Heart right ventricle (tissue), 16 donors: ENCODE results near the gene RAI1. TPM values are rescaled to one million over a fixed set of nuclear protein-coding genes. Genes with fewer than 3 reads are reported as not detected.

Experiments used
- ATAC-seq, 8 donors: fragments of 200-7000 bp; cut with Tn5 transposase; one replicate each; pipeline ENCODE4 v1.9.1; 2020; ENCODE audit warnings: mild to moderate bottlenecking in 8 of 8, moderate library complexity in 8 of 8, moderate number of reproducible peaks in 1 of 8
- DNase-seq, 2 donors: peaks; one replicate each; pipeline ENCODE4 v3.0.0-alpha.2; 2020
- H3K27ac ChIP-seq, 10 donors: fragments of 200-600 bp; sonication (generic) in 2 of 10; one replicate each; pipeline versions ENCODE4 v1.5.0 to v1.8.0; 2020 to 2022; ENCODE audit warnings: mild to moderate bottlenecking in 3 of 10
- H3K27me3 ChIP-seq, 7 donors: fragments of 200-600 bp; one replicate each; pipeline ENCODE4 v1.8.0; 2021 to 2022; ENCODE audit warnings: mild to moderate bottlenecking in 2 of 7
- H3K36me3 ChIP-seq, 9 donors: fragments of 200-600 bp; sonication (generic) in 1 of 9; one replicate each; pipeline versions ENCODE4 v1.5.0 to v1.8.0; 2020 to 2022; ENCODE audit warnings: mild to moderate bottlenecking in 2 of 9
- H3K4me1 ChIP-seq, 9 donors: fragments of 200-600 bp; sonication (generic) in 1 of 9; one replicate each; pipeline versions ENCODE4 v1.5.0 to v1.8.0; 2020 to 2022; ENCODE audit warnings: mild to moderate bottlenecking in 4 of 9
- H3K4me3 ChIP-seq, 10 donors: fragments of 200-600 bp; sonication (generic) in 2 of 10; one replicate each; pipeline versions ENCODE4 v1.5.0 to v1.8.0; 2020 to 2022; ENCODE audit warnings: mild to moderate bottlenecking in 7 of 10, moderate library complexity in 2 of 10
- H3K9me3 ChIP-seq, 11 donors: fragments of 200-600 bp in 10 of 11; sonication (generic) in 2 of 11; one replicate each; pipeline versions ENCODE4 v1.5.0 to v1.8.0; 2013 to 2022; ENCODE audit warnings: mild to moderate bottlenecking in 2 of 11, control low read depth in 1 of 11, moderate library complexity in 1 of 11
- CTCF ChIP-seq, 9 donors: fragments of 200-600 bp; sonication (generic) in 2 of 9; IDR thresholded peaks; one replicate each; pipeline versions ENCODE4 v1.5.0 to v1.8.0; 2021 to 2022; ENCODE audit warnings: antibody characterized with exemption in 9 of 9, mild to moderate bottlenecking in 5 of 9, moderate library complexity in 1 of 9
- WGBS, 2 donors: extraction: QIAGEN DNeasy Blood & Tissue Kit; methylation state at CpG; one replicate each; pipeline ENCODE4 v1.1.7; 2013; ENCODE audit warnings: inconsistent platforms in 1 of 2; 5-methylcytosine and 5-hydroxymethylcytosine counted together
- intact Hi-C, 10 donors: fragments of 100-400 bp; cut with DNase I; formaldehyde crosslinking; loops; one replicate each; pipeline versions ENCODE4 v1.11.1 to v1.14.2; 2022
- polyA plus RNA-seq, 2 donors: library from polyadenylated mRNA; stranded (reverse); fragments of 200-250 nt; gene quantifications; one replicate each; pipeline ENCODE4 v1.2.3, GENCODE V29; 2013
- total RNA-seq, 10 donors: library from RNA; stranded (reverse); fragmentation: NEBNext Ultra II Directional in 3 of 10; extraction: Animal tissue kit (Norgen Biotek cat#: 25700) in 3 of 10; gene quantifications; one replicate each; pipeline versions ENCODE4 v1.2.1 to v1.2.4, GENCODE V29; 2021 to 2023
- donor health status: Arrhythmogenic right ventricular cardiomyopathy.
- donor health status: ischemic (EF 13 %, LVEDD 7.1; RV severe dilation, severe dysfunction).
- donor health status: healthy with polysubstance abuse.
- donor health status: DM: no; HTN: yes; CAD: no.
- donor health status: DM: no; HTN: no; CAD: no.
- donor health status: ischemic (EF 25% LVEDD 6.9; RV normal size, moderate dysfunction).
- donor health status: ischemic (EF 25% LVEDD 5.7; RV mildly dilated, moderate dysfunction).
- donor health status: healthy.
- donor health status: DM: yes; HTN: yes; CAD: no.
- donor health status: Ischemic cardiomyopathy.
- donor health status: ischemic (EF 35%, LVEDD 5.7; RV mildly dilated, moderate dysfunction).
- donor health status: nonischemic (EF 11% LVEDD 7.7; RV severe dilation, severe dysfunction).
- donor health status: DM: yes; HTN: yes; CAD: no.
- donor health status: PGD.
- donor health status: ischemic (EF 29% LVEDD 5.4; RV normal size, mild dysfunction).
- donor health status: nonischemic (EF 23%, LVEDD 6.1; RV moderate dilation, normal function).

RAI1 gene
- total and polyA plus RNA-seq, 12 donors: 13.8 to 32.0 (median 19.8) TPM

- ATAC-seq (peak in 3 of 8 donors; percentile 4 to 38 (median 26)), DNase-seq (no peak)
- H3K4me3 ChIP-seq: no peak overlapping the region
- no peak for TF ChIP-seq CTCF (IDR thresholded peaks at IDR 0.05)
- H3K36me3 ChIP-seq: peaks cover 0 to 42% (median 19%) of the 10 kb centered on the region in 9 donors
- H3K9me3 ChIP-seq: no peaks in the 10 kb centered on the region
- peaks cover 28 to 63% (median 51%) of the 10 kb centered on the region in 9 donors for H3K4me1 ChIP-seq
- WGBS, 2 donors: 32 to 56% methylated on average over 18 of the region's 18 CpGs
- peak overlapping the region in 9 of 10 donors; percentile 46 to 75 (median 59) for H3K27ac ChIP-seq
- intact Hi-C loops: loop anchor here in 3 of 10 donors (5.0 kb wide), 2 partner anchors 105 to 110 kb away; partner anchors contain the start of gene RAI1 (in 2 of the 3)
- no peaks in the 10 kb centered on the region for H3K27me3 ChIP-seq
These were observed 110.8 kb downstream of the RAI1 start for GRCh38 chr17:17792037-17792550.

GRCh38 chr17:17792551-17793377, 111.5 kb downstream of the RAI1 start:
- Histone ChIP-seq H3K9me3 (no peaks in the 10 kb centered on the region), H3K27ac (peak overlapping the region in 9 of 10 donors; percentile 43 to 75 (median 59)), H3K27me3 (no peaks in the 10 kb centered on the region), H3K4me3 (peak overlapping the region in 3 of 10 donors; percentile 0 to 23 (median 14)), H3K36me3 (peaks cover 0 to 49% (median 19%) of the 10 kb centered on the region in 9 donors), H3K4me1 (peaks cover 28 to 64% (median 51%) of the 10 kb centered on the region in 9 donors)
- no peak for TF ChIP-seq CTCF (IDR thresholded peaks at IDR 0.05)
- ATAC-seq: peak; percentile 39 to 68 (median 56)
- WGBS, 2 donors: 26 to 41% methylated on average over 36 to 38 of the region's 38 CpGs
- peak in 1 of 2 donors; percentile 63 for DNase-seq
- intact Hi-C loops: loop anchor here in 3 of 10 donors (5.0 kb wide), 2 partner anchors 105 to 110 kb away; partner anchors contain the start of gene RAI1 (in 2 of the 3)

GRCh38 chr17:17793378-17794214, 112.3 kb downstream of the RAI1 start:
- no peaks in the 10 kb centered on the region for H3K9me3 ChIP-seq
- WGBS, 2 donors: 77 to 80% methylated on average over 30 of the region's 30 CpGs
- DNase-seq (peak; percentile 60 to 61), ATAC-seq (peak in 7 of 8 donors; percentile 13 to 57 (median 42))
- peak overlapping the region in 9 of 10 donors; percentile 43 to 75 (median 59) for H3K27ac ChIP-seq
- peaks cover 28 to 64% (median 51%) of the 10 kb centered on the region in 9 donors for H3K4me1 ChIP-seq
- TF ChIP-seq CTCF (IDR thresholded peaks at IDR 0.05): no peak
- no peaks in the 10 kb centered on the region for H3K27me3 ChIP-seq
- H3K36me3 ChIP-seq: peaks cover 0 to 57% (median 19%) of the 10 kb centered on the region in 9 donors
- peak overlapping the region in 1 of 10 donors; percentile 23 for H3K4me3 ChIP-seq
- intact Hi-C loops: loop anchor here in 3 of 10 donors (5.0 kb wide), 2 partner anchors 106 to 111 kb away; partner anchors contain the start of gene RAI1 (in 2 of the 3)
